Activated T-cell treated with anti-CD3 and anti-CD28 coated beads, Interleukin-2, amount 50 U/mL, for 72 hours (primary cell): ENCODE measurements around the gene CREB3L4. TPM values are rescaled to one million over a fixed set of nuclear protein-coding genes. Genes with fewer than 3 reads are reported as not detected.
"Not testable (repeated sequence)": the region's sequence is repeated elsewhere in the genome, so short reads cannot be mapped to it uniquely, and the experiment has no call there.

Experiments used
- ATAC-seq, 2 donors: fragments of 150-1000 bp; cut with Tn5 transposase; replicated peaks in 1 of 2; 2 replicates each; pipeline ENCODE4 v1.10.0; 2021; ENCODE audit warnings: moderate library complexity in 2 of 2, mild to moderate bottlenecking in 1 of 2
- DNase-seq, 2 donors: peaks; one replicate each; pipeline ENCODE4 v3.0.0; 2021 to 2022; ENCODE audit warnings: mixed read lengths in 1 of 2
- H3K27ac Mint-ChIP-seq: one replicate; pipeline ENCODE4 v1.8.0; 2022; ENCODE audit warnings: mild to moderate bottlenecking, moderate library complexity, mixed read lengths
- H3K27me3 Mint-ChIP-seq: one replicate; pipeline ENCODE4 v1.8.0; 2022; ENCODE audit warnings: low read depth, mixed read lengths
- H3K36me3 Mint-ChIP-seq, 2 donors: one replicate each; pipeline ENCODE4 v1.8.0; 2022; ENCODE audit warnings: mixed read lengths in 2 of 2, mild to moderate bottlenecking in 1 of 2; ENCODE audit not compliant: insufficient read depth in 2 of 2
- H3K4me1 Mint-ChIP-seq: one replicate; pipeline ENCODE4 v1.8.0; 2022; ENCODE audit warnings: low read depth, mixed read lengths
- H3K4me3 Mint-ChIP-seq, 2 donors: one replicate each; pipeline ENCODE4 v1.8.0; 2022; ENCODE audit warnings: mild to moderate bottlenecking in 2 of 2, mixed read lengths in 2 of 2, moderate library complexity in 2 of 2
- H3K9me3 Mint-ChIP-seq, 2 donors: one replicate each; pipeline ENCODE4 v1.8.0; 2022; ENCODE audit warnings: mixed read lengths in 2 of 2
- total RNA-seq, 2 donors: library from RNA; stranded (reverse); gene quantifications; one replicate each; pipeline ENCODE4 v1.2.3, GENCODE V29; 2022

Gene CREB3L4
- total RNA-seq, 2 donors from 2014 or later: 13.7 to 13.9 TPM

DNA sequence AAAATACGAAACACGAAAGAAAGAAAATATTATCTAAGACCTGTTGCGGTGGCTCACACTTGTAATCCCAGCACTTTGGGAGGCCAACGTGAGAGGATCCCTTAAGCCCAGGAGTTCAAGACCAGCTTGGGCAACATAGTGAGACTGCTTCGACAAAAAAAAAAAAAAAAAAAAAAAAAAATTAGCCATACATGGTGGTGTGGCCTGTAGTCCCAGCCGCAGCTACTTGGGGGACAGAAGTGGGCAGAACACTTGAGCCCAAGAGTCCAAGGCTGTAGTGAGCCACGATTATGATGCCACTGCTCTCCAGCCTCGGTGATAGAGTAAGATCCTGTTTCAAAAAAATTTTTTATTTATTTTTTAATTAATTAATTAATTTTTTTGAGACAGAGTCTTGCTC is 19.9 kb downstream of the CREB3L4 start:
- Mint-ChIP-seq H3K9me3 (peaks cover 0 to 1% of the 10 kb centered on the region in 2 donors), H3K27ac (peak overlapping the region; percentile 87), H3K27me3 (no peaks in the 10 kb centered on the region), H3K36me3 (peaks cover 16 to 24% of the 10 kb centered on the region in 2 donors), H3K4me3 (peak overlapping the region in 1 of 2 donors; percentile 93), H3K4me1 (peaks cover 62% of the 10 kb centered on the region)
- DNase-seq (no peak), ATAC-seq (no peak)

- Mint-ChIP-seq H3K4me3 (peak within 1 kb of the TSS; percentile 90 to 100), H3K36me3 (peaks cover 26 to 46% of the 10 kb centered on the region in 2 donors), H3K4me1 (peaks cover 63% of the 10 kb centered on the region), H3K9me3 (peaks cover 0 to 1% of the 10 kb centered on the region in 2 donors), H3K27me3 (no peaks in the 10 kb centered on the region), H3K27ac (peak within 1 kb of the TSS; percentile 99)
- DNase-seq (peak; percentile 90 to 92), ATAC-seq (peak; percentile 83 to 85)
Measured at GRCh38 chr1:153990468-153991150, 22.9 kb downstream of the CREB3L4 start, which contains the start of gene RPS27. Gene RPS27, plus strand, starts transcription at chr1:153990762. Its CDS starts 35 bp downstream, at chr1:153990797.

DNA sequence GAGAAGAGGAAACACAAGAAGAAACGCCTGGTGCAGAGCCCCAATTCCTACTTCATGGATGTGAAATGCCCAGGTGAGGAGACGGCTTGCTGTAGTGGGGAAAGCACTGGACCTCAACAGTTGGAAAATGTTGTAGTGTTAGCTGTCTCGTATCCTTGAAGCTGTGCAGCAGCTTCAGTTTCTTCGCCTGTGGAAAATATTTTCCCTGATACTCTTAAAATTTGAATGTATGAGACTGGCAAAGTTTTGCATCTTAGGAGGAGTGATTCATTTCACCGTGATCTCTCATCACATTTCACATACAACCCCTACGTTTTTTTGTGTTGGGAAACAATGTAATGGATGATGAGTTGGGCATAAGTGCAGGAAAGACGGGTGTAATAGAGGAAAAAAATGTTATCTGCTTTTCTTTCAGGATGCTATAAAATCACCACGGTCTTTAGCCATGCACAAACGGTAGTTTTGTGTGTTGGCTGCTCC is 23.5 kb downstream of the CREB3L4 start:
- peaks cover 28 to 48% of the 10 kb centered on the region in 2 donors for H3K36me3 Mint-ChIP-seq
- no peak for ATAC-seq

GRCh38 chr1:153991806-153992205 is 24.1 kb downstream of the CREB3L4 start:
- Mint-ChIP-seq H3K27ac (peak overlapping the region; percentile 99), H3K27me3 (no peaks in the 10 kb centered on the region), H3K4me3 (peak overlapping the region; percentile 90 to 100), H3K36me3 (peaks cover 28 to 48% of the 10 kb centered on the region in 2 donors), H3K4me1 (peaks cover 52% of the 10 kb centered on the region), H3K9me3 (peaks cover 0 to 1% of the 10 kb centered on the region in 2 donors)
- DNase-seq (no peak), ATAC-seq (no peak)

More for the DNA sequence above, 23.5 kb downstream of the CREB3L4 start:
- Mint-ChIP-seq H3K4me3 (peak overlapping the region; percentile 90 to 100), H3K27me3 (no peaks in the 10 kb centered on the region), H3K9me3 (peaks cover 0 to 1% of the 10 kb centered on the region in 2 donors), H3K27ac (peak overlapping the region; percentile 99), H3K4me1 (peaks cover 58% of the 10 kb centered on the region)
- DNase-seq: no peak

DNA sequence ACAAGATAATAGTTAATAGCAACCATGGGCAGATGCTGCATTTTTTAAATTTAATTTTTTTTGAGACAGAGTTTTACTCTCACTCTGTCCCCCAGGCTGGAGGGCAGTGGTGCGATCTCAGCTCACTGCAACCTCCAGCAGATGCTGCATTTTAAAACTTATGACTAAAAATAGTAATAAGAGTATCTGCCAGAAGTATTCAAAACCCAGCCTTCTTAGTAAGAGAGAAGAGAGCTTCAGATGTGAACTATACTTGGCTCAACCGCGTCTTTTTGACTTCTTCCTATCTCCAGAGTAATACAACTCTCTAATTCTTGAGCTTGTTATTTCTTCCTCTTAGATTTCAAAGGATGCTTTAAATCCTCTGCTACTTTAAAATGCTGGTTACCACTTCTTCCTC is 27.5 kb downstream of the CREB3L4 start:
- H3K27me3 Mint-ChIP-seq: no peaks in the 10 kb centered on the region
- H3K4me3 Mint-ChIP-seq: peak overlapping the region in 1 of 2 donors; percentile 29
- H3K27ac Mint-ChIP-seq: peak overlapping the region; percentile 86
- peaks cover 28 to 48% of the 10 kb centered on the region in 2 donors for H3K36me3 Mint-ChIP-seq
- DNase-seq (no peak), ATAC-seq (no peak)
- H3K4me1 Mint-ChIP-seq: peaks cover 37% of the 10 kb centered on the region
- no peaks in the 10 kb centered on the region for H3K9me3 Mint-ChIP-seq

- peaks cover 26 to 45% of the 10 kb centered on the region in 2 donors for H3K36me3 Mint-ChIP-seq
- no peak for DNase-seq
- no peak for ATAC-seq
Measured at GRCh38 chr1:153995640-153996039, 27.9 kb downstream of the CREB3L4 start.

DNA sequence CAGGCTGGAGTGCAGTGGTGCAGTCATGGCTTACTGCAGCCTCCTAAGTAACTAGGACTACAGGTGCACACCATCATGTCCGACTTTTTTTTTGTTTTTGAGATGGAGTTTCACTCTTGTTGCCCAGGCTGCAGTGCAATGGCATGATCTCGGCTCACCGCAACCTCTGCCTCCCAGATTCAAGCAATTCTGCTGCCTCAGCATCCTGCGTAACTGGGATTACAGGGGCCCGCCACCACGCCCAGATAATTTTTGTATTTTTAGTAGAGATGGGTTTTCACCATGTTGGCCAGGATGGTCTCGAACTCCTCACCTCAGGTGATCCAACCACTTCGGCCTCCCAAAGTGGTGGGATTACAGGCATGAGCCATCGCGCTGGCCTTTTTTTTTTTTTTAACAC is 29.2 kb downstream of the CREB3L4 start:
- Mint-ChIP-seq H3K36me3 (peaks cover 14 to 33% of the 10 kb centered on the region in 2 donors), H3K27ac (peak overlapping the region; percentile 60), H3K4me1 (peaks cover 24% of the 10 kb centered on the region)
- DNase-seq, H3K4me3 Mint-ChIP-seq, H3K27me3 Mint-ChIP-seq, H3K9me3 Mint-ChIP-seq: not testable (repeated sequence)
- peak in 1 of 2 donors; percentile 3 for ATAC-seq

More at GRCh38 chr1:153995640-153996039, 27.9 kb downstream of the CREB3L4 start:
- Mint-ChIP-seq H3K9me3 (no peaks in the 10 kb centered on the region), H3K4me1 (peaks cover 33% of the 10 kb centered on the region), H3K27ac (peak overlapping the region; percentile 86), H3K4me3 (peak overlapping the region in 1 of 2 donors; percentile 29), H3K27me3 (no peaks in the 10 kb centered on the region)

- H3K4me3 Mint-ChIP-seq: no peak overlapping the region
- H3K9me3 Mint-ChIP-seq: no peaks in the 10 kb centered on the region
- no peaks in the 10 kb centered on the region for H3K27me3 Mint-ChIP-seq
- ATAC-seq (peak in 1 of 2 donors; percentile 25), DNase-seq (no peak)
- no peak overlapping the region for H3K27ac Mint-ChIP-seq
- peaks cover 4% of the 10 kb centered on the region in 2 donors for H3K36me3 Mint-ChIP-seq
- no peaks in the 10 kb centered on the region for H3K4me1 Mint-ChIP-seq
Measured at GRCh38 chr1:154000420-154000819, 32.7 kb downstream of the CREB3L4 start.

- Mint-ChIP-seq H3K4me3 (no peak overlapping the region), H3K36me3 (no peaks in the 10 kb centered on the region), H3K9me3 (no peaks in the 10 kb centered on the region), H3K27ac (no peak overlapping the region), H3K4me1 (no peaks in the 10 kb centered on the region), H3K27me3 (no peaks in the 10 kb centered on the region)
- DNase-seq: no peak
- ATAC-seq: no peak
Measured at GRCh38 chr1:154006136-154006535, 38.4 kb downstream of the CREB3L4 start.

- H3K4me3 Mint-ChIP-seq: no peak overlapping the region
- H3K9me3 Mint-ChIP-seq: no peaks in the 10 kb centered on the region
- DNase-seq (no peak), ATAC-seq (no peak)
- no peaks in the 10 kb centered on the region for H3K36me3 Mint-ChIP-seq
- H3K27me3 Mint-ChIP-seq: no peaks in the 10 kb centered on the region
- no peaks in the 10 kb centered on the region for H3K4me1 Mint-ChIP-seq
- no peak overlapping the region for H3K27ac Mint-ChIP-seq
Measured at GRCh38 chr1:154012129-154012528, 44.4 kb downstream of the CREB3L4 start.

DNA sequence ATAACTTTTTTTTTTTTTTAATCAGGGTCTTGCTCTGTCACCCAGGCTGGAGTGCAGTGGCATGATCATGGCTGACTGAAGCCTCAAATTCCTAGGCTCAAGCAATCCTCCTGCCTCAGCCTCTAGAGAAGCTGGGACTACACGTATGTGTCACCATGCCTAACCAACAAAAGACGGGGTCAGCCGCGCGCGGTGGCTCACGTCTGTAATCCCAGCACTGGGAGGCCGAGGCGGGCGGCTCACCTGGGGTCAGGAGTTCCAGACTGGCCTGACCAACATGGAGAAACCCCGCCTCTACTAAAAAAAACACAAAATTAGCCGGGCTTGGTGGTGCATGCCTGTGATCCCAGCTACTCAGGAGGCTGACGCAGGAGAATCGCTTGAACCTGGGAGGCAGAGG is 44.8 kb downstream of the CREB3L4 start:
- not testable (repeated sequence) for ATAC-seq, H3K4me3 Mint-ChIP-seq, DNase-seq, H3K9me3 Mint-ChIP-seq, H3K27me3 Mint-ChIP-seq, H3K4me1 Mint-ChIP-seq, H3K36me3 Mint-ChIP-seq, H3K27ac Mint-ChIP-seq

- no peaks in the 10 kb centered on the region for H3K4me1 Mint-ChIP-seq
- H3K36me3 Mint-ChIP-seq: no peaks in the 10 kb centered on the region
- no peak overlapping the region for H3K4me3 Mint-ChIP-seq
- DNase-seq (no peak), ATAC-seq (peak; percentile 32 to 48)
- no peaks in the 10 kb centered on the region for H3K27me3 Mint-ChIP-seq
- no peaks in the 10 kb centered on the region for H3K9me3 Mint-ChIP-seq
- no peak overlapping the region for H3K27ac Mint-ChIP-seq
Measured at GRCh38 chr1:154014154-154014907, 46.6 kb downstream of the CREB3L4 start.

DNA sequence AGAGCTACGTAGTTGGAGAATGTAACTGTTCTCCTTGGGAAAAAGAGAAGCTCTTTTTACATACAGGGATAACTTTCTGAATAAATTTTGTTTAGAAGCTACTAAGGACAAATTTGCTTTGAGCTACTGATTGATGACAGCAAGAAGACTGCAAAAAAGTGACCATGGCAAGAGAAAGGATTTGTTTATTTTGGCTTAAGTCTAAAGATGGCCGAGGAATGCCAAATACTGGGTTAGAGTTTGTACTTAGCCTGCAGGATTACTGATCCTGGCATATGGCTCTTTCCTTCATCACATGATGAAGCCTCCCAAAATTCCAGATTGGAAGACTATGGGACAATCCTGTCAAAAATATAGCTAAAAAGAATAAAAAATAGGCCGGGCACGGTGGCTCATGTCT is 51.6 kb downstream of the CREB3L4 start:
- H3K9me3 Mint-ChIP-seq: no peaks in the 10 kb centered on the region
- no peak for ATAC-seq
- H3K4me1 Mint-ChIP-seq: no peaks in the 10 kb centered on the region
- no peak overlapping the region for H3K27ac Mint-ChIP-seq
- H3K27me3 Mint-ChIP-seq: no peaks in the 10 kb centered on the region
- no peak overlapping the region for H3K4me3 Mint-ChIP-seq
- no peaks in the 10 kb centered on the region for H3K36me3 Mint-ChIP-seq
- no peak for DNase-seq
